Naive thymus-derived CD4-positive, alpha-beta T cell (primary cell): ENCODE results near the gene COPB2. TPM values are rescaled to one million over a fixed set of nuclear protein-coding genes. Genes with fewer than 3 reads are reported as not detected.
A peak's percentile ranks its signal among the peaks of the same experiment; 100 is the strongest.
"Not testable (repeated sequence)": the region's sequence is repeated elsewhere in the genome, so short reads cannot be mapped to it uniquely, and the experiment has no call there.

Experiments used
- ATAC-seq: fragments of 150-1000 bp; cut with Tn5 transposase; 2 replicates; pipeline ENCODE4 v1.10.0; 2021; ENCODE audit warnings: mild to moderate bottlenecking, moderate library complexity
- CTCF ChIA-PET: fragments of 350-600 bp; sonication (Branson Sonifier 250); formaldehyde crosslinking; loops from one replicate; lab custom pipeline; 2021; ENCODE audit warnings: antibody characterized with exemption; lab: Charles Lee
- POLR2A ChIA-PET: fragments of 350-600 bp; sonication (Branson Sonifier 250); formaldehyde crosslinking; loops from one replicate; lab custom pipeline; 2021; ENCODE audit warnings: antibody characterized with exemption, inconsistent platforms; lab: Charles Lee
- DNase-seq, 9 donors: peaks; one replicate each; pipeline versions ENCODE4 v3.0.0 to v3.0.0-alpha.2; 2020 to 2022; ENCODE audit warnings: mixed read lengths in 1 of 9
- H3K27ac ChIP-seq: one replicate; pipeline ENCODE4 v1.7.0; 2013; ENCODE audit warnings: mild to moderate bottlenecking, low read depth, low read length, moderate library complexity
- H3K27me3 ChIP-seq, 2 donors: one replicate each; pipeline ENCODE4 v1.7.0; 2013; ENCODE audit warnings: low read length in 2 of 2, mild to moderate bottlenecking in 2 of 2, moderate library complexity in 2 of 2; ENCODE audit not compliant: control insufficient read depth in 2 of 2, insufficient read depth in 2 of 2
- H3K36me3 ChIP-seq, 3 experiments: 1 replicate in 2 of 3; 2 replicates in 1 of 3; pipeline ENCODE4 v1.7.0; 2013; ENCODE audit warnings: low read length in 3 of 3, mild to moderate bottlenecking in 3 of 3, moderate library complexity in 1 of 3; ENCODE audit not compliant: insufficient read depth in 3 of 3, control insufficient read depth in 2 of 3
- H3K4me1 ChIP-seq, 2 donors: one replicate each; pipeline ENCODE4 v1.7.0; 2013; ENCODE audit warnings: low read length in 2 of 2, mild to moderate bottlenecking in 2 of 2, moderate library complexity in 1 of 2; ENCODE audit not compliant: control insufficient read depth in 2 of 2, insufficient read depth in 2 of 2
- H3K4me3 ChIP-seq: 2 replicates; pipeline ENCODE4 v1.7.0; 2013; ENCODE audit warnings: mild to moderate bottlenecking, low read length
- H3K9me3 ChIP-seq, 3 experiments: 1 replicate in 2 of 3; 2 replicates in 1 of 3; pipeline ENCODE4 v1.7.0; 2013; ENCODE audit warnings: low read length in 3 of 3; ENCODE audit not compliant: control insufficient read depth in 2 of 3
- H3K27ac Mint-ChIP-seq, 9 donors: one replicate each; pipeline ENCODE4 v1.8.0; 2020 to 2022; ENCODE audit warnings: mixed read lengths in 9 of 9, mild to moderate bottlenecking in 8 of 9, moderate library complexity in 5 of 9, inconsistent platforms in 2 of 9
- H3K27me3 Mint-ChIP-seq, 5 donors: one replicate each; pipeline ENCODE4 v1.8.0; 2021 to 2022; ENCODE audit warnings: mixed read lengths in 5 of 5, mild to moderate bottlenecking in 1 of 5
- H3K36me3 Mint-ChIP-seq, 5 donors: one replicate each; pipeline ENCODE4 v1.8.0; 2020 to 2022; ENCODE audit warnings: mixed read lengths in 5 of 5, mild to moderate bottlenecking in 3 of 5, inconsistent platforms in 1 of 5
- H3K4me1 Mint-ChIP-seq, 7 donors: one replicate each; pipeline ENCODE4 v1.8.0; 2020 to 2022; ENCODE audit warnings: mixed read lengths in 7 of 7, mild to moderate bottlenecking in 3 of 7, inconsistent platforms in 1 of 7
- H3K4me3 Mint-ChIP-seq, 10 donors: one replicate each; pipeline ENCODE4 v1.8.0; 2020 to 2022; ENCODE audit warnings: mild to moderate bottlenecking in 10 of 10, mixed read lengths in 10 of 10, moderate library complexity in 6 of 10, inconsistent platforms in 2 of 10
- H3K9me3 Mint-ChIP-seq, 11 donors: one replicate each; pipeline ENCODE4 v1.8.0; 2020 to 2022; ENCODE audit warnings: mixed read lengths in 11 of 11, mild to moderate bottlenecking in 4 of 11, inconsistent platforms in 1 of 11, moderate library complexity in 1 of 11
- intact Hi-C, 2 donors: fragments of 100-400 bp; cut with micrococcal nuclease; formaldehyde crosslinking; loops; one replicate each; pipeline ENCODE4 v1.15.1; 2023
- polyA plus RNA-seq, 2 donors: library from polyadenylated mRNA; unstranded; fragments of 300-500 nt; fragmentation: Illumina TruSeq; gene quantifications; one replicate each; pipeline ENCODE4 v1.2.3, GENCODE V29; 2021
- total RNA-seq, 6 experiments: library from RNA in 5 of 6; stranded (reverse) in 5 of 6; gene quantifications; 1 replicate in 5 of 6; 2 replicates in 1 of 6; pipeline ENCODE4 v1.2.3 and lab custom pipeline; 2021 to 2026

COPB2 gene
- total and polyA plus RNA-seq, 7 experiments from 2014 or later = 23.5 to 109 (median 64.5) TPM

DNA sequence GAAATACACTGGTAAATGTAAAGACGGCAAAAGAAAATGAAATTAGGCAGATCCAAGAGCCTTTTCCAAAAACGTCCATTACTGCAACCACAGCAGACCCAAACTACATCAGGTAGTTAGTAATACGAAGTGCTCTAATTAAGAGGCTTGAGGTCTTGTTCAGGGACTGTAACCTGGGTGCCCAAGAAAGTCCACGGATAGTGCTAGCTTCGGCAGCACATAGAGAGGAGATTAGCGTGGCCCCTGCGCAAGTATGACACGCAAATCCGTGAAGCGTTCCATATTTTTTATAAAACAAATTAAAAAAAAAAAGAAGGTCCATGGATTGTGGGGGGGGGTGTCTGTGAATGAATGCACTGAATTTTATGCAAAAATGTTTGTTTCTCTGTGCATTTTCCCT lies 1.4 kb downstream of the COPB2 start:
- Mint-ChIP-seq H3K4me3 (peak overlapping the region; percentile 37 to 100 (median 76)), H3K4me1 (peaks cover 32 to 79% (median 65%) of the 10 kb centered on the region in 7 donors), H3K27me3 (peaks cover 0 to 4% (median 0%) of the 10 kb centered on the region in 5 donors), H3K9me3 (no peaks in the 10 kb centered on the region), H3K27ac (peak overlapping the region in 8 of 9 donors; percentile 16 to 68 (median 37)), H3K36me3 (peaks cover 0 to 2% (median 0%) of the 10 kb centered on the region in 5 donors)
- H3K4me1 ChIP-seq = peaks cover 5 to 13% of the 10 kb centered on the region in 2 donors
- no peaks in the 10 kb centered on the region for H3K9me3 ChIP-seq
- H3K36me3 ChIP-seq = peaks cover 0 to 11% (median 0%) of the 10 kb centered on the region in 3 experiments
- H3K4me3 ChIP-seq = no peak overlapping the region
- ChIA-PET POLR2A (interaction anchor here (1.0 kb wide), 1 partner anchor 795 kb away, joined by 3 read pairs; no protein-coding TSS in a partner anchor), CTCF (no interaction called here)
- no peak overlapping the region for H3K27ac ChIP-seq
- H3K27me3 ChIP-seq = no peaks in the 10 kb centered on the region
- DNase-seq = no peak
- intact Hi-C loops = loop anchor here in 1 of 2 donors (2.0 kb wide), 1 partner anchor 553 kb away; the partner anchor contains the start of gene PIK3CB
- no peak for ATAC-seq

DNA sequence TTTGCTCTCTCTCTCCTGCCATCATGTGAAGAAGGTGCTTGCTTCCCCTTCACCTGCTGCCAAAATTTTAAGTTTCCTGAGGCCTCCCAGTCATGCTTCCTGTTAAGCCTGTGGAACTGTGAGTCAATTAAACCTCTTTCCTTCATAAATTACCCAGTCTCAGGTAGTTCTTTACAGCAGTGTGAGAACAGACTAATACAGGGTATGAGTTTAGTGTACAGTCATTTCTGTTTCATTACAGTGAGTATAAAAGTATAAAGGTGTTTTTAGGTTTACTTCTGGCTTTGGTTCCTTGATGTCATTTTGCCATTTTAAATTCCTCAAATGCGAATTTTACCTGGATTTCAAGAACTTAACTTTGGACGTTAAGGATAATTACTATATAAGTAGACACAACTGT lies 7.2 kb downstream of the COPB2 start:
- H3K27me3 Mint-ChIP-seq, H3K4me3 ChIP-seq, H3K9me3 ChIP-seq, CTCF ChIA-PET, H3K4me1 ChIP-seq, intact Hi-C loops, H3K27ac ChIP-seq, H3K27me3 ChIP-seq, DNase-seq, H3K9me3 Mint-ChIP-seq, H3K4me3 Mint-ChIP-seq, ATAC-seq, POLR2A ChIA-PET: not testable (repeated sequence)
- Mint-ChIP-seq H3K27ac (peak overlapping the region in 2 of 9 donors; percentile 25 to 34), H3K4me1 (peaks cover 22 to 76% (median 60%) of the 10 kb centered on the region in 7 donors), H3K36me3 (peaks cover 10 to 41% (median 20%) of the 10 kb centered on the region in 5 donors)
- peaks cover 6 to 46% (median 7%) of the 10 kb centered on the region in 3 experiments for H3K36me3 ChIP-seq

DNA sequence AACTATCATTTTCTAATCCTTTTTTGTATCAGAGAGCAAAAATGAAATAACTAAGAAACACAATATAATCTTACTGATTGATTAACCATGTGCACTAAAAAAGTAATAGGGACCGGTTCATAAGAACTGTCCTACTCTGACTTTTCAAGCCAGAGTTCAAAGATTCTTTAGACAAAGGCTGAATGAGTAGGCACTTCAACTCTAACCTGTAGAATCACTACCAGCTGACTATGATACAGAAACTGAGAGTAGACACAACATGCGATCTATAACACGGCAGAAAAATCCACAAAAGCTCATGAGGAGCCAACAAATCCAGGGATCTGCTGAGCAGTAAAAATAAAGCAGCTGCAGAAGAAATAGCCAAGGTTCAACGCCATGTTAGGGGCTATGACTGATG lies 8.9 kb downstream of the COPB2 start:
- Mint-ChIP-seq H3K36me3 (peaks cover 13 to 45% (median 23%) of the 10 kb centered on the region in 5 donors), H3K9me3 (no peaks in the 10 kb centered on the region), H3K4me1 (peaks cover 10 to 64% (median 46%) of the 10 kb centered on the region in 7 donors), H3K27me3 (no peaks in the 10 kb centered on the region), H3K27ac (peak overlapping the region in 4 of 9 donors; percentile 34 to 73 (median 62)), H3K4me3 (no peak overlapping the region)
- DNase-seq = no peak
- ATAC-seq = no peak
- H3K4me3 ChIP-seq = no peak overlapping the region
- no peaks in the 10 kb centered on the region for H3K9me3 ChIP-seq
- intact Hi-C loops = no loop called here
- ChIA-PET CTCF (interaction anchor here (0.7 kb wide), 1 partner anchor 12 kb away, joined by 3 read pairs; no protein-coding TSS in a partner anchor), POLR2A (no interaction called here)
- H3K27me3 ChIP-seq = no peaks in the 10 kb centered on the region
- peaks cover 6 to 59% (median 14%) of the 10 kb centered on the region in 3 experiments for H3K36me3 ChIP-seq
- H3K4me1 ChIP-seq = no peaks in the 10 kb centered on the region
- no peak overlapping the region for H3K27ac ChIP-seq

DNA sequence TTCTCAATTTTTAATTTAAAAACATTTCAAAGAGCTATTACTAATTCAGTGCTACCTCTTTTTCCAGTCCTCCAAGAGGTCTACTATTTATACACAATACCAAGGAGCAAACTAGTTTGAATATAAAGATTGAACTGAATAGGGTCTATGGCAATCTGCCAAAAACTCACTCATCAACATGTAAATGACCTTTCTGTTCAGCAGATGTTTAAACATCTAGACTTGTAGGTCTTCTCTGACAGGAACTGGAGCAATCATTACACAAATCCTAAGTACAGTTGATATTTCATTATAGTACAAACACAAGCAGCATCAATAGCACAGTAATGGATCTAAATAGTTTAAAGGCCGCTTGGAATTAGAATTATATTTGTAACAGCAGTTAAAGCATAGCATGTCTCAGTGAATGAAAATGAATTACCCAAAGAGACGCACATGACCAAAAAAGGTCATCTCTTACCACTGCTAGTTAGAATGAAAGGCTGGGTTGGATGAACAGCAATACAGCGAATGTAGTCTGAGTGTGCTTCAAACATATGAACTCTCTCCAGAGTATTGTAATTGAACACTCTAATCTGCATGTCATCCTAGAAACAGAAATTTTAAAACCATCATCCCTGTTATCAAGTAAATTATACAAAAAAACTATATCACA lies 10.7 kb downstream of the COPB2 start:
- intact Hi-C loops = loop anchor here in 1 of 2 donors (2.0 kb wide), 1 partner anchor 20 kb away; no protein-coding TSS in a partner anchor
- H3K4me3 ChIP-seq = no peak overlapping the region
- POLR2A ChIA-PET = no interaction called here
- peaks cover 12 to 73% (median 26%) of the 10 kb centered on the region in 3 experiments for H3K36me3 ChIP-seq
- H3K4me3 Mint-ChIP-seq = no peak overlapping the region
- H3K9me3 ChIP-seq = no peaks in the 10 kb centered on the region
- DNase-seq = no peak
- H3K9me3 Mint-ChIP-seq = no peaks in the 10 kb centered on the region
- no peak overlapping the region for H3K27ac ChIP-seq
- H3K4me1 ChIP-seq = no peaks in the 10 kb centered on the region
- CTCF ChIA-PET = no interaction called here
- no peaks in the 10 kb centered on the region for H3K27me3 Mint-ChIP-seq
- ATAC-seq = no peak
- H3K27me3 ChIP-seq = no peaks in the 10 kb centered on the region
- peak overlapping the region in 2 of 9 donors; percentile 45 to 49 for H3K27ac Mint-ChIP-seq
- peaks cover 8 to 50% (median 32%) of the 10 kb centered on the region in 7 donors for H3K4me1 Mint-ChIP-seq
- H3K36me3 Mint-ChIP-seq = peaks cover 14 to 57% (median 33%) of the 10 kb centered on the region in 5 donors

DNA sequence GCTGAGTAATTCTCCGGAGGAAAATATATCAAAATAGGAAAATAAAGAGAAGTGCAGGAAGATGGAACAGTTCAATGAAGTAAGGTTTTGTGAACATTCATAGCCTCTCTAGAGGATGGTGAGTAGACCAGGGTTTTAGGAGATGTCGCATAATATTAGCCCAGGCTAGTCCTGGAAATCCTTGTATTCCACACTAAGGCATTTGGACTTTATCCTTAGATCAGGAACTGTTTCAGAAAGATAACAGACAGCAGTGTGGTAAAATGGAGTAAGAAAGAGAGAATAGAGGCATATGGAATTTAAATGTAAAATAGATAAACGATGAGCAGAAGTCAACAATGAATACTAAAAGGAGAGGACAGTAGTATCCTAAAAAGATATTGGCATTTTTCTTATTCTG lies 12.1 kb downstream of the COPB2 start:
- H3K27ac Mint-ChIP-seq = peak overlapping the region in 5 of 9 donors; percentile 7 to 67 (median 51)
- H3K27me3 Mint-ChIP-seq = no peaks in the 10 kb centered on the region
- no peaks in the 10 kb centered on the region for H3K9me3 Mint-ChIP-seq
- ChIA-PET CTCF (no interaction called here), POLR2A (no interaction called here)
- no peak for DNase-seq
- Histone ChIP-seq H3K27me3 (no peaks in the 10 kb centered on the region), H3K4me1 (no peaks in the 10 kb centered on the region), H3K27ac (no peak overlapping the region), H3K36me3 (peaks cover 21 to 82% (median 36%) of the 10 kb centered on the region in 3 experiments), H3K9me3 (no peaks in the 10 kb centered on the region), H3K4me3 (no peak overlapping the region)
- no peak for ATAC-seq
- no peak overlapping the region for H3K4me3 Mint-ChIP-seq
- intact Hi-C loops = no loop called here
- peaks cover 12 to 64% (median 42%) of the 10 kb centered on the region in 5 donors for H3K36me3 Mint-ChIP-seq
- peaks cover 8 to 43% (median 28%) of the 10 kb centered on the region in 7 donors for H3K4me1 Mint-ChIP-seq

DNA sequence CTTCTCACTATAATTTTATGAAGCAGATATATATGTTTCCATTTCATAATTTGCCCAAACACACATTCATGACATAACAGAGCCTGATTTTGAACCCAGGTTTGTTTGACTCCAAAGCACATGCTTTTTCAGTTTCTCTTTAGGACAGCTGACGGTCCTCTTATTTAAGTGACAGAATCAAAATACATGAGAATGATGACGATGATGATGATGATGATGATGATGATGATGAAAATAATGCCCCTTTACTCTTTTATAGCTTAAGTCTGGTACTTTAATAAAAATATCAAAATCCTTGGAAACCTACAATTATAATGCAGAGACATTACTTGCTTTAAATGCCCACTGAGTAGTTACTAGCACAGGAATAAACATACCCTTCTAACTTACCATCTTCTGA lies 15.3 kb downstream of the COPB2 start:
- Histone ChIP-seq H3K4me1 (no peaks in the 10 kb centered on the region), H3K4me3 (no peak overlapping the region), H3K9me3 (no peaks in the 10 kb centered on the region), H3K27me3 (no peaks in the 10 kb centered on the region), H3K36me3 (peaks cover 30 to 86% (median 56%) of the 10 kb centered on the region in 3 experiments), H3K27ac (no peak overlapping the region)
- intact Hi-C loops = no loop called here
- Mint-ChIP-seq H3K9me3 (no peaks in the 10 kb centered on the region), H3K27me3 (no peaks in the 10 kb centered on the region), H3K27ac (no peak overlapping the region), H3K4me1 (peaks cover 3 to 13% (median 6%) of the 10 kb centered on the region in 7 donors), H3K36me3 (peaks cover 22 to 69% (median 45%) of the 10 kb centered on the region in 5 donors), H3K4me3 (no peak overlapping the region)
- ATAC-seq (no peak), DNase-seq (no peak)
- ChIA-PET CTCF (interaction anchor here (1.1 kb wide), 1 partner anchor 64 kb away, joined by 4 read pairs; no protein-coding TSS in a partner anchor), POLR2A (no interaction called here)
